Muscle layer of duodenum (tissue), 2 donors: Measurements from ENCODE around the gene RAB33B.

Experiments
- H3K27ac ChIP-seq: one replicate; pipeline ENCODE4 v1.7.0; 2013; ENCODE audit warnings: mild to moderate bottlenecking, low read length
- H3K27me3 ChIP-seq: one replicate; pipeline ENCODE4 v1.7.0; 2013; ENCODE audit warnings: low read depth, mild to moderate bottlenecking, control low read depth, low read length
- H3K36me3 ChIP-seq, 2 donors: one replicate each; pipeline ENCODE4 v1.7.0; 2013; ENCODE audit warnings: low read length in 2 of 2, control low read depth in 1 of 2, mild to moderate bottlenecking in 1 of 2; ENCODE audit not compliant: insufficient read depth in 2 of 2, control insufficient read depth in 1 of 2
- H3K4me1 ChIP-seq, 2 donors: one replicate each; pipeline ENCODE4 v1.7.0; 2013; ENCODE audit warnings: low read length in 2 of 2, mild to moderate bottlenecking in 2 of 2, control low read depth in 1 of 2, moderate library complexity in 1 of 2; ENCODE audit not compliant: insufficient read depth in 2 of 2, control insufficient read depth in 1 of 2
- H3K4me3 ChIP-seq, 2 donors: one replicate each; pipeline ENCODE4 v1.7.0; 2013; ENCODE audit warnings: low read length in 2 of 2, low read depth in 1 of 2, mild to moderate bottlenecking in 1 of 2
- H3K9me3 ChIP-seq, 2 donors: one replicate each; pipeline ENCODE4 v1.7.0; 2013; ENCODE audit warnings: low read length in 2 of 2, control low read depth in 1 of 2, mild to moderate bottlenecking in 1 of 2; ENCODE audit not compliant: control insufficient read depth in 1 of 2
- donor health status: healthy.

RAB33B gene

GRCh38 chr4:139509727-139510410 is 55.9 kb downstream of the RAB33B start:
- Histone ChIP-seq H3K36me3 (peaks cover 38 to 57% of the 10 kb centered on the region in 2 donors), H3K27me3 (no peaks in the 10 kb centered on the region), H3K9me3 (no peaks in the 10 kb centered on the region), H3K27ac (no peak overlapping the region), H3K4me3 (no peak overlapping the region), H3K4me1 (no peaks in the 10 kb centered on the region)

- H3K4me1 ChIP-seq, result no peaks in the 10 kb centered on the region
- no peak overlapping the region for H3K4me3 ChIP-seq
- H3K9me3 ChIP-seq, result no peaks in the 10 kb centered on the region
- no peak overlapping the region for H3K27ac ChIP-seq
- H3K36me3 ChIP-seq, result peaks cover 43 to 56% of the 10 kb centered on the region in 2 donors
- H3K27me3 ChIP-seq, result no peaks in the 10 kb centered on the region
Measured at GRCh38 chr4:139511320-139511719, 57.4 kb downstream of the RAB33B start.

- Histone ChIP-seq H3K4me1 (no peaks in the 10 kb centered on the region), H3K27ac (no peak overlapping the region), H3K27me3 (no peaks in the 10 kb centered on the region), H3K4me3 (no peak overlapping the region), H3K9me3 (no peaks in the 10 kb centered on the region), H3K36me3 (peaks cover 38 to 62% of the 10 kb centered on the region in 2 donors)
Measured at GRCh38 chr4:139514382-139515059, 60.6 kb downstream of the RAB33B start.

GRCh38 chr4:139515531-139515958 is 61.6 kb downstream of the RAB33B start:
- Histone ChIP-seq H3K36me3 (peaks cover 36 to 59% of the 10 kb centered on the region in 2 donors), H3K4me3 (no peak overlapping the region), H3K4me1 (no peaks in the 10 kb centered on the region), H3K9me3 (no peaks in the 10 kb centered on the region), H3K27ac (no peak overlapping the region), H3K27me3 (no peaks in the 10 kb centered on the region)

- Histone ChIP-seq H3K4me1 (no peaks in the 10 kb centered on the region), H3K36me3 (peaks cover 24 to 52% of the 10 kb centered on the region in 2 donors), H3K4me3 (no peak overlapping the region), H3K9me3 (no peaks in the 10 kb centered on the region), H3K27me3 (no peaks in the 10 kb centered on the region), H3K27ac (no peak overlapping the region)
Measured at GRCh38 chr4:139521754-139522401, 68.0 kb downstream of the RAB33B start.

GRCh38 chr4:139522457-139522856 is 68.5 kb downstream of the RAB33B start:
- Histone ChIP-seq H3K4me1 (no peaks in the 10 kb centered on the region), H3K27me3 (no peaks in the 10 kb centered on the region), H3K9me3 (no peaks in the 10 kb centered on the region), H3K4me3 (no peak overlapping the region), H3K27ac (no peak overlapping the region), H3K36me3 (peaks cover 25 to 51% of the 10 kb centered on the region in 2 donors)

GRCh38 chr4:139523076-139523475 is 69.2 kb downstream of the RAB33B start:
- H3K36me3 ChIP-seq, result peaks cover 30 to 50% of the 10 kb centered on the region in 2 donors

GRCh38 chr4:139524062-139524631 is 70.2 kb downstream of the RAB33B start:
- Histone ChIP-seq H3K27ac (no peak overlapping the region), H3K4me3 (no peak overlapping the region), H3K9me3 (no peaks in the 10 kb centered on the region), H3K27me3 (no peaks in the 10 kb centered on the region), H3K36me3 (peaks cover 29 to 46% of the 10 kb centered on the region in 2 donors), H3K4me1 (no peaks in the 10 kb centered on the region)

More at GRCh38 chr4:139523076-139523475, 69.2 kb downstream of the RAB33B start:
- Histone ChIP-seq H3K4me3 (no peak overlapping the region), H3K9me3 (no peaks in the 10 kb centered on the region), H3K27me3 (no peaks in the 10 kb centered on the region), H3K4me1 (no peaks in the 10 kb centered on the region), H3K27ac (no peak overlapping the region)

GRCh38 chr4:139525414-139525813 is 71.5 kb downstream of the RAB33B start:
- Histone ChIP-seq H3K27ac (no peak overlapping the region), H3K36me3 (peaks cover 17 to 36% of the 10 kb centered on the region in 2 donors), H3K27me3 (no peaks in the 10 kb centered on the region), H3K4me1 (no peaks in the 10 kb centered on the region), H3K9me3 (no peaks in the 10 kb centered on the region), H3K4me3 (no peak overlapping the region)
